ENCODE data around the gene PSME3IP1.

DNA sequence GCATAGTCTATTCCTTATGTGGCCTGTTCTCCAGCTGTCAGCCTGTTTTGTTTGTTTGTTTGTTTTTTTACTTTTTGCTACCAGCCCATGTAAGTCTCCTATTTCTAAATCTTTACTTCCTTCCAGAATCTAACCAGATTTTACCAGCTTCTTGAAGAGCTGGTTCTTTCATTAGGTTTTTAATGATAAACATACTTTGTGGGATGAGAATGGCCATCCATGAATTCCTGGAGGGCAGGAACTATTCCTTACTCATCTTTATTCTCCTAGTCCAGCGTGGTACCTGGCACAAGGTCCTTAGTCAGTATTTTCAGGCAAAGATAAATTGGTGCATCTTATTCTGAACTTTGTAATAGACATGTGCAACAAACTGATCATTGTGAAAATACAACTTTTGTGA lies 17.6 kb upstream of the PSME3IP1 start:
- no peak for TF ChIP-seq CTCF (IDR thresholded peaks at IDR 0.05)
- no peak for TF ChIP-seq POLR2A (IDR thresholded peaks at IDR 0.05)

Measured in body of pancreas (tissue), 4 donors.